Thymus (tissue), 11 donors: ENCODE measurements around the gene CPD. TPM values are rescaled to one million over a fixed set of nuclear protein-coding genes. Genes with fewer than 3 reads are reported as not detected.

Experiments
- DNase-seq, 9 donors: peaks; one replicate each; pipeline ENCODE4 v3.0.0-alpha.2; 2013; ENCODE audit warnings: low spot score in 9 of 9, low read depth in 6 of 9, missing footprints in 1 of 9
- H3K27ac ChIP-seq, 2 donors: one replicate each; pipeline ENCODE4 v1.5.1; 2013; ENCODE audit warnings: control low read depth in 1 of 2, low read depth in 1 of 2, low read length in 1 of 2, mild to moderate bottlenecking in 1 of 2, moderate library complexity in 1 of 2
- H3K27me3 ChIP-seq, 2 donors: one replicate each; pipeline ENCODE4 v1.5.1; 2013; ENCODE audit warnings: low read length in 1 of 2; ENCODE audit not compliant: control insufficient read depth in 2 of 2, insufficient read depth in 1 of 2
- H3K36me3 ChIP-seq, 2 donors: one replicate each; pipeline ENCODE4 v1.5.1; 2013; ENCODE audit warnings: low read length in 1 of 2, mild to moderate bottlenecking in 1 of 2, moderate library complexity in 1 of 2; ENCODE audit not compliant: control insufficient read depth in 2 of 2, insufficient read depth in 2 of 2
- H3K4me1 ChIP-seq, 2 donors: one replicate each; pipeline ENCODE4 v1.5.1; 2013; ENCODE audit warnings: low read length in 2 of 2; ENCODE audit not compliant: control insufficient read depth in 2 of 2, insufficient read depth in 2 of 2
- H3K4me3 ChIP-seq, 2 donors: one replicate each; pipeline ENCODE4 v1.5.1; 2013; ENCODE audit warnings: low read length in 2 of 2, control low read depth in 1 of 2, mild to moderate bottlenecking in 1 of 2
- H3K9me3 ChIP-seq, 2 donors: one replicate each; pipeline ENCODE4 v1.5.1; 2013; ENCODE audit warnings: low read length in 1 of 2, mild to moderate bottlenecking in 1 of 2; ENCODE audit not compliant: control insufficient read depth in 2 of 2, insufficient read depth in 1 of 2
- WGBS: extraction: QIAGEN DNeasy Blood & Tissue Kit; methylation state at CpG from one replicate; pipeline ENCODE4 v1.1.7; 2013; 5-methylcytosine and 5-hydroxymethylcytosine counted together
- polyA plus RNA-seq: library from polyadenylated mRNA; stranded (reverse); fragments of 200-250 nt; gene quantifications from one replicate; pipeline ENCODE4 v1.2.3, GENCODE V29; 2013
- total RNA-seq: library from RNA; stranded (reverse); fragments of 120-200 nt; gene quantifications from one replicate; pipeline ENCODE4 v1.2.4, GENCODE V29; 2013
- donor health status: healthy.

Gene CPD
- total and polyA plus RNA-seq, 2 donors: 11.2 to 14.3 TPM

DNA sequence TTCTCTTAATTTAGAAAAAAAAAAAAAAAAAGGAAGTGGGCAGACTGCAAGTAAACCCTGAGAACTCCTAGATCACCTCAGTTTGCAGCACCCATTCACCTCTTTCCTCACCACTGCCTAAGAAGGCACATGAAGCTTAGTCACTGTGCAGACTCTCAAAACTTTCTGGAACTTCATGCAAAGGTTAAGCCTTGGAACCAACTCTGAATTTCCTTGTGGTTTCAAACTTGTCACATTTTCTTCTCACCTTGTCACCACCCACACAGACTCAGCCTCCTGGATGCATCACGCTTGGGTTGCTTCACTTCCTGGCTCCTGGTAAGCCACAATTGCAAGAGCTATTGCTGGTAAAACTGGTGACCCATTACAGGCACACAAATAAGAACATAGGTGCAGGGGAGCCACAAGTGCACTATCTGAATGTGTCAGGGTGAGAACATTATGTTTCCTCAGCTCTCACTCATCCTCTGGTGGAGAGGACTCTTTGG lies 15.0 kb upstream of the CPD start:
- H3K27ac ChIP-seq: peak overlapping the region in 1 of 2 donors; percentile 59
- no peak overlapping the region for H3K4me3 ChIP-seq
- peaks cover 0 to 15% of the 10 kb centered on the region in 2 donors for H3K9me3 ChIP-seq
- peaks cover 0 to 9% of the 10 kb centered on the region in 2 donors for H3K4me1 ChIP-seq
- H3K36me3 ChIP-seq: no peaks in the 10 kb centered on the region
- WGBS: 4% methylated on average over 1 of the region's 1 CpG
- DNase-seq: peak in 5 of 9 donors; percentile 37 to 76 (median 52)
- H3K27me3 ChIP-seq: no peaks in the 10 kb centered on the region

DNA sequence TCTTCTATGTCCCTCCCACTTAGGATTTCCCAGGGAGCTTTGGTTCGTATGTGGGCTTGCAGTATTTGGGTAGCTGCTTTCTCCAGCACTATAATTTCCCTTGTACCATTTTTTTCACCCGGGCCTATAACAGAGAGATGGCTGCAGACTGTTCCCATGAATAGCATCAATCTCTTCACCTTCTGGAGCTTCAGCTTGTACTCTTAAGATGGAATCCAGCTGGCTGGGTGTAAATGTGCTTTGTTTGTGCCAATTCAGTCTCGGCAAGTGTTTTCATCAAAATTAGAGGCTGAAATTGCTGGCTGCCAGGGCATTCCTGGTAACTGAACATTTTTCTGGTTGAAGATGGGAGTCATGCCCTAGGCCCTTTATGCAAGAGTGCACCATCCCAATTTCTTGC lies 12.2 kb upstream of the CPD start:
- Histone ChIP-seq H3K36me3 (no peaks in the 10 kb centered on the region), H3K4me3 (no peak overlapping the region), H3K27me3 (no peaks in the 10 kb centered on the region), H3K9me3 (peaks cover 0 to 11% of the 10 kb centered on the region in 2 donors), H3K4me1 (peaks cover 0 to 9% of the 10 kb centered on the region in 2 donors), H3K27ac (no peak overlapping the region)
- 93% methylated on average over 3 of the region's 3 CpGs for WGBS
- DNase-seq: no peak

DNA sequence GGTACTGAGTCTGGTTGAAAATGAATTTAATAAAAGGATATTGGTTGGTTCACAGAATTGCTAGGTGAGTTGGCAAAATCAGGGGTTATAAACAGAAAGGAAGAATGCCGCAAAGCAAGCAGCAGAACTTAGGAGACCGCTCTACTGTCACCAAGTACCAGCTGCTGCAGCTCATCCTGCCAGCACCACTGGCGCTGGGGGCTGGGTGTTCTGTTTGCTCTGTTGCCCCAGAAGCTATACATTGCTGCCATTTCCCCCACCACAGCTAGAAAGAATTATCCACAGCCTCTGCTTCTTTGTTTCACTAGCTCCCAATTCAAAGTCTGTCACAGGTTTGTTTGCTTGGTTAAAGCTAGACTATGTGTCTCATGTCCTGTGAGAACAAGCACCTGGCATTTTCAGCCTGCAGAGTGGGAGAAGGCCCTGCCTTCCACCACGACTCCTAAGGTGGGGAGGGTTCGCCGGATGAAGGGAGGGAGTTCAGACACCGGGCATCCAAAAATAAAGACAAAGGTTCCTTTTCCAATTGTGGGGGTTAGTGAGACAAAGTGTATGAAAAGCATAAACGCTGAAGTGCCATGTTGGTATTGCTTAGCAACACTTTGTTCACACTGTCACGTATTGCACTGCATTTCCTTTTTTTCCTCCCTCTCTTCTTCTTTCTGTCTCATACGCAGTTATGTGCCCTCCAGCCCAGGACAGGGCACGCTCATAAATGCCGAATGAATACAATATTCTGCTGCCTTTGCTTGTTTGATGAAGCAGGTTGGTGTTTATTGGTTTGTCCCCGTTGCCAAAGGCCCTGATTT lies 9.6 kb upstream of the CPD start:
- no peak overlapping the region for H3K27ac ChIP-seq
- DNase-seq: peak in 1 of 9 donors; percentile 24
- no peaks in the 10 kb centered on the region for H3K36me3 ChIP-seq
- H3K4me1 ChIP-seq: no peaks in the 10 kb centered on the region
- WGBS: 89% methylated on average over 13 of the region's 13 CpGs
- peaks cover 0 to 4% of the 10 kb centered on the region in 2 donors for H3K27me3 ChIP-seq
- no peaks in the 10 kb centered on the region for H3K9me3 ChIP-seq
- H3K4me3 ChIP-seq: no peak overlapping the region

DNA sequence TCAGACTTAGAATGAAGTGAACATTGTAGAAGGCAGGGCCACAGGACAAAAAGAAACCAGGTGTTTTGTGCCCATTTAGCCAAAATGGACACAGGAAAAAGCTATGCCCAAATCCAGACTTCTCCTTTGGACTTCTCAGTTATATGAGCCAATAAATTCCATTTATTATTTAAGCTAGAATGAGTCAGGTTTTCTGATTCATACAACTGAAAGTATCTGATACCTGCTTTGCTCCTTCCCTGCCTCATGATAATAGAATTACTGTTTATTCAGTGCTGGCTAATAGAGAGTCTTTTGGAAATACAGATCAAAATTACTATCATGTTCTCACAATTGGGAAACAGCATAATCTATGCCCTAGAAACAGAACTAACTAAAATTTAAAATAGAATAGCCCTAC lies 8.7 kb upstream of the CPD start:
- no peaks in the 10 kb centered on the region for H3K36me3 ChIP-seq
- DNase-seq: no peak
- H3K27ac ChIP-seq: no peak overlapping the region
- H3K27me3 ChIP-seq: peaks cover 0 to 4% of the 10 kb centered on the region in 2 donors
- H3K4me1 ChIP-seq: no peaks in the 10 kb centered on the region
- H3K9me3 ChIP-seq: no peaks in the 10 kb centered on the region
- no peak overlapping the region for H3K4me3 ChIP-seq

DNA sequence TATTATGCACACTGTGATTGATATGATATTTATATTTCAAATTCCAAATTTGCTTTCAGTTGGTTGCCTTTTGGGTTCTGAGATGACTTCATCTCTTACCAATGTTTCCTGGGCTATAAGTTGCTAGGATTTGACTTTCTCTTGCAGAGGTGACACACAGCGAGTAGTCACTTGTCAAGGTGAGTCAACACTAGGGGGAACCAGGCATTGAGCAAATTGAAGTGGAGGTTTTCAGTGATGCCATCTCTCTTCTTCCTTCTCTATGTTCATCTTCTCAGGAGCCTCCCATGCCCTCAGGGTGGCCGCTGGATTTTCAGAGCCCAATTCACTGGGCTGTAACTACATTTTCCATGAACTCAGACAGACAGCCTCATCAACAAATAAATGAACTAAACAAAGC lies 6.0 kb upstream of the CPD start:
- Histone ChIP-seq H3K27ac (no peak overlapping the region), H3K9me3 (no peaks in the 10 kb centered on the region), H3K4me1 (peaks cover 3 to 14% of the 10 kb centered on the region in 2 donors), H3K27me3 (peaks cover 0 to 4% of the 10 kb centered on the region in 2 donors), H3K4me3 (no peak overlapping the region), H3K36me3 (no peaks in the 10 kb centered on the region)
- DNase-seq: peak in 1 of 9 donors; percentile 38
- WGBS: 93% methylated on average over 2 of the region's 2 CpGs

DNA sequence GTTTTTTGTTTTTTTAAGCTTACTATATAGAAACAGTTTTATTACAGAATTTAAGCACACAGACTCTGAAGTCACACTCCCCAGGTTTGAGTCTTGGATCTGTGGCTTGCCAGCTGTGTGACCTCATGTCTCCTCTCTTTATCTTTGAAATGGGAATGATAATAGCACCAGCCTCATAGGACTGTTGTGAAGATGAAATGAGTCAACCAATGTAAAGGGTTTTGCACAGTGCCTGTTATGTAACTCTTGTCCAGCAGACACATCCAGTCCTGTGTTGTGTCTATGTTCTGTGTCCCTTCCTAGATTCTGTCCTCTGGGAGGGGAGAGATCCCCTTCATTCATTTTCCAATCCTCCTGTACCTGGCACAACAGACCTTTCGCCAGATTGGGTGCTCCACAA lies 3.1 kb upstream of the CPD start:
- Histone ChIP-seq H3K4me3 (no peak overlapping the region), H3K4me1 (peaks cover 14 to 31% of the 10 kb centered on the region in 2 donors), H3K27ac (no peak overlapping the region), H3K36me3 (no peaks in the 10 kb centered on the region), H3K9me3 (no peaks in the 10 kb centered on the region), H3K27me3 (peaks cover 2 to 14% of the 10 kb centered on the region in 2 donors)
- no peak for DNase-seq
- WGBS: 99% methylated on average over 1 of the region's 1 CpG

DNA sequence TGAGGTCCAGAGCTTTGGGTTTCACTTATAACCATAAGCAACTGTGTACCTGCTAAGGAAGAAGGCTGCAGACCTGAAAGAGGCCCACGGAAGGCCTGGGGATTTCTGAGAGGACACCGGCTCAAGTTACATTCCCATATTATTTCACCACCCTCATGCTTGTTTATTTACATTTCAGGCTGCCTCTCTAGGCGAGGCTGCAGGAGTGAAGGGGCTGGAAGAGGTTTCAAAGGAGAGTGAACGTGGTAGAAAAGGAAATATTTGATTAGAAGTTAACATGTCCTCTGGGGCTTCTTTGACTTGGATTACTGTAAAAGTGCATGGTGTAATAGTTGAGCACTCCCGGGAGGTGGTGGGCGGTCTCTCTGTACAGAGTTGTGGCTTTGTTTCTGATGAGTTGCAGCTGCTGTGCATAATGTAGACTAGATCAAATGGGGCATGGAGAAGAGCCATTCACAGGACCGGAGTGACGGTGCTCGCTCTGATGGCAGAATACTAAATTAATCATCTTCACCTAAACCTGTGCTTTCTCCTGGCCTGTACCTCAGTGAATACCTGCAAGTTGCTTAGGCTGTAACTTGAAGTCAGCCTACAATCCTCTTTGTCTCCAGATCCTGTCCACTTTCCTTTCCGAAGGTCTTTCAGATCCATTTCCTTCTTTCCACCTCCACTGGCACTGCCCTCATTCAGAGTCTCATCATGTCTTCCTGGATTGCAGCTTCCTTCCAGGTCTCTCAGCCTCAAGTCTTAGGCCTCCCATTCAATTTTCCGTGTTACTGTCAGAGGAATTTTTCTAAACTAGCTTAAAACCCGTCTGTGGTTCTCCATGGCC lies 1.9 kb upstream of the CPD start:
- Histone ChIP-seq H3K27me3 (peaks cover 2 to 14% of the 10 kb centered on the region in 2 donors), H3K27ac (no peak overlapping the region), H3K4me1 (peaks cover 14 to 33% of the 10 kb centered on the region in 2 donors), H3K4me3 (no peak overlapping the region), H3K36me3 (no peaks in the 10 kb centered on the region), H3K9me3 (no peaks in the 10 kb centered on the region)
- WGBS: 90% methylated on average over 12 of the region's 12 CpGs
- peak in 1 of 9 donors; percentile 41 for DNase-seq

DNA sequence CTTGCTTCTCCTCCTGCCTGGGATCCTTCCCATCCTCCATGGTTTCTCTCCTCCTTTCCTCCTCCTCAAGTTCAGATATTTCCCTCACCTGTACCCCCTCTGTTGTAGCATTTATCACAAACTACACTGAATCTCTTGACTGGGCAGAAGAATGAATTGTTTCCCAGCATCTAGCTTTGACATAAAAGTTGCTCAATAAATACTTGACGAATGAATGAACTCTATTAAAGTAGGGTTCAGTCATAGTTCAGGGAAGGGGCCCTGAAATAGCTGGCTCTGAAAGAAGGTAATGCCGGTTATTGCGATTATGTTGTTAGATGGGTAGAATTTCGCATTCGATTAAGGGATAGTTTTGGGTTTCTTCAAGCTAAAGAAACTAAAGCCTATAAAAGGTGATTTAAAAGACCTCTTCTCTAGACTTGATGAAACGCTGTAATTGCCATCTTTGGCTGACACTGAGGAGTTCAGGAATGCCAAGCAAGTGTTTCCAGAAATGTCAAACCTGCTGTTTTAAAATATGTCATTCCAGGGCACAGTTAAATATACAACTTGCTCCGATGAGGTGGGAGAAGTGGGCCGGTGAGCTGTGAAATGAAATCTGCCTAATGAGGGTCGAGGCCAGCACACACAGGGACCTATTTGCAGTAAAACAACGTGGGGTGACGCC lies 1.0 kb upstream of the CPD start:
- Histone ChIP-seq H3K27me3 (peaks cover 2 to 14% of the 10 kb centered on the region in 2 donors), H3K4me3 (peak overlapping the region; percentile 68 to 86), H3K4me1 (peaks cover 14 to 33% of the 10 kb centered on the region in 2 donors), H3K36me3 (no peaks in the 10 kb centered on the region), H3K27ac (peak overlapping the region; percentile 81 to 93), H3K9me3 (no peaks in the 10 kb centered on the region)
- WGBS: 66% methylated on average over 11 of the region's 11 CpGs
- DNase-seq: no peak
